Lower leg skin (tissue), 4 donors: ENCODE measurements around the gene LGALS7. TPM values are rescaled to one million over a fixed set of nuclear protein-coding genes. Genes with fewer than 3 reads are reported as not detected.

ENCODE experiments used
- DNase-seq, 2 donors: peaks; one replicate each; pipeline ENCODE4 v3.0.0-alpha.2; 2019; ENCODE audit warnings: low spot score in 2 of 2
- H3K4me3 ChIP-seq: fragments of 200-600 bp; sonication (generic); 2 replicates; pipeline ENCODE4 v1.5.1; 2017; ENCODE audit warnings: mild to moderate bottlenecking, low read depth; ENCODE audit not compliant: poor library complexity, severe bottlenecking
- POLR2A ChIP-seq, 2 donors: fragments of 450-650 bp; IDR thresholded peaks; one replicate each; pipeline ENCODE4 v1.6.1; 2016 to 2017; ENCODE audit warnings: antibody characterized with exemption in 2 of 2, mild to moderate bottlenecking in 1 of 2, moderate library complexity in 1 of 2
- WGBS, 2 donors: methylation state at CpG; one replicate each; pipeline ENCODE4 v1.1.5; 2018; 5-methylcytosine and 5-hydroxymethylcytosine counted together
- intact Hi-C: fragments of 100-400 bp; cut with DNase I; formaldehyde crosslinking; loops from one replicate; pipeline ENCODE4 v1.15.0; 2023; ENCODE audit warnings: low total_unique reads
- total RNA-seq, 4 donors: library from RNA; depleted of rRNA; stranded (reverse); fragments of >200 nt; gene quantifications; one replicate each; pipeline ENCODE4 v1.1.0, GENCODE V29; 2016
- TF ChIP-seq, protein P1 (sequence below), 3 donors: fragments of 450-650 bp; IDR thresholded peaks; one replicate each; pipeline ENCODE4 v1.5.1; 2016; ENCODE audit warnings: antibody characterized with exemption in 3 of 3, mild to moderate bottlenecking in 3 of 3, moderate library complexity in 2 of 3

Gene LGALS7
- total RNA-seq, 4 donors from 2014 or later = 36.0 to 1,062 (median 348) TPM

DNA sequence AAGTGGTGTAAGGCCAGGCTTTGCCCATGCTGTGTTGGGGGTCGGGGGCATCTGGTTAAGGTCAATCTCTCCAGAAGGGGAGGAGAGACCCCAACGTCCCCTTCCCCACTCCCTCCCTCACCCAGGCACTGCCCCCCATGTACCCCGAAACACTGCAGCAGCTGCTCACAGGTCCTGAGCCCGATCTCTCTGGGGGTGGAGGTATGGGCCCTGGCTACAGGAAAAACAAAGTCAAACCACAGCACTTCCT lies 39.2 kb downstream of the LGALS7 start:
- peak in 1 of 2 donors; percentile 14 for DNase-seq
- intact Hi-C loops = no loop called here
- TF ChIP-seq, protein P1, sequence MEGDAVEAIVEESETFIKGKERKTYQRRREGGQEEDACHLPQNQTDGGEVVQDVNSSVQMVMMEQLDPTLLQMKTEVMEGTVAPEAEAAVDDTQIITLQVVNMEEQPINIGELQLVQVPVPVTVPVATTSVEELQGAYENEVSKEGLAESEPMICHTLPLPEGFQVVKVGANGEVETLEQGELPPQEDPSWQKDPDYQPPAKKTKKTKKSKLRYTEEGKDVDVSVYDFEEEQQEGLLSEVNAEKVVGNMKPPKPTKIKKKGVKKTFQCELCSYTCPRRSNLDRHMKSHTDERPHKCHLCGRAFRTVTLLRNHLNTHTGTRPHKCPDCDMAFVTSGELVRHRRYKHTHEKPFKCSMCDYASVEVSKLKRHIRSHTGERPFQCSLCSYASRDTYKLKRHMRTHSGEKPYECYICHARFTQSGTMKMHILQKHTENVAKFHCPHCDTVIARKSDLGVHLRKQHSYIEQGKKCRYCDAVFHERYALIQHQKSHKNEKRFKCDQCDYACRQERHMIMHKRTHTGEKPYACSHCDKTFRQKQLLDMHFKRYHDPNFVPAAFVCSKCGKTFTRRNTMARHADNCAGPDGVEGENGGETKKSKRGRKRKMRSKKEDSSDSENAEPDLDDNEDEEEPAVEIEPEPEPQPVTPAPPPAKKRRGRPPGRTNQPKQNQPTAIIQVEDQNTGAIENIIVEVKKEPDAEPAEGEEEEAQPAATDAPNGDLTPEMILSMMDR (IDR thresholded peaks at IDR 0.05) = no peak
- no peak for TF ChIP-seq POLR2A (IDR thresholded peaks at IDR 0.05)
- WGBS, 2 donors = 54 to 76% methylated on average over 2 to 4 of the region's 4 CpGs
- H3K4me3 ChIP-seq = no peak overlapping the region

DNA sequence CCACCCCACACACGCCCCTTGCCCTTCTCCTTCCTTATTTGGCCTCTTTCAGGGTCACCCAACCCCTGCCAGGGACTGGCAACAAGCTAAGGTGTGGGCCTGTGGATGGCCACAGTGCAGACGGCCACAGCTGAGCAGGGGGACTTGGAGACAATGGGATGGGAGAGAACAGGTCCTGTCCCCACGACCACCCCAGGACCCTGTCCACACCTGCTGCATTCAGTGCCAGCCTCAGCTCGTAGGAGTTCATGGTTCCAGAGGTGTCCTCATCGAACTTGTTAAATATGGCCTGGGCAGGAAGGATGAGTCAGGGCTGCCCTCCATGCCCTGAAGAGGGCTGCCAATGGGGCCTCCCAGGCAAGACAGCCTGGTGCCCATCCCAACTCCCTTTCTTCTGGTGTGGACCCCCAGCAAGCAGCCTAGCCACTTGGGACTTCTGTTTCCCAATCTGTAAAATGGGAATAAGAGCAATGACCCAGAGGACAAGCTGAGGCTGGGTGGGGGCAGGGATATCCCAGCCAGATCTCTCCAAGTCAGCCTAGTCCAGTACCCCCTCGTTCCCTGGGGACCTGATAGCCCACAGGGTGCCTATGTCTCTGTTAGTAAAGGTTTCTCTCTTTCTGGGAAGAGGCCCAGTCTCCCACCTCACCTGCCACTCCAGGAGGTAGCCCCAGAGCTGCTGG lies 39.7 kb downstream of the LGALS7 start:
- peak; percentile 17 to 85 for DNase-seq
- TF ChIP-seq POLR2A (IDR thresholded peaks at IDR 0.05) = no peak
- TF ChIP-seq, protein P1 (IDR thresholded peaks at IDR 0.05) = no peak
- no peak overlapping the region for H3K4me3 ChIP-seq
- WGBS, 2 donors = 63 to 74% methylated on average over 6 of the region's 6 CpGs
- intact Hi-C loops = no loop called here

DNA sequence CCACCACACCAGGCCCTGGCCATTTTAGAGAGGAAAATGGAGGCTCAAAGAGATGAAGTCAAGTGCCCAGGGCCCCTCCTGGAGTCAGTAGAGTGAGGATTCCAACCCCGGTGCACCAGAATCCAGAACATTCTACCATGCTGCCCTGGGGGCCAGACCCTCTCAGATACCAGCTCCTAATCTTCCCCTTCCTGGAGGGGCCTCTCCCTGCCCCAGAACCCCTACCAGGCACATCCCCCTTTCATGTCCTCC lies 40.1 kb downstream of the LGALS7 start:
- intact Hi-C loops = no loop called here
- WGBS, 2 donors = 90 to 93% methylated on average over 1 of the region's 1 CpG
- TF ChIP-seq, protein P1 (IDR thresholded peaks at IDR 0.05) = no peak
- no peak for TF ChIP-seq POLR2A (IDR thresholded peaks at IDR 0.05)
- no peak for DNase-seq
- H3K4me3 ChIP-seq = no peak overlapping the region

DNA sequence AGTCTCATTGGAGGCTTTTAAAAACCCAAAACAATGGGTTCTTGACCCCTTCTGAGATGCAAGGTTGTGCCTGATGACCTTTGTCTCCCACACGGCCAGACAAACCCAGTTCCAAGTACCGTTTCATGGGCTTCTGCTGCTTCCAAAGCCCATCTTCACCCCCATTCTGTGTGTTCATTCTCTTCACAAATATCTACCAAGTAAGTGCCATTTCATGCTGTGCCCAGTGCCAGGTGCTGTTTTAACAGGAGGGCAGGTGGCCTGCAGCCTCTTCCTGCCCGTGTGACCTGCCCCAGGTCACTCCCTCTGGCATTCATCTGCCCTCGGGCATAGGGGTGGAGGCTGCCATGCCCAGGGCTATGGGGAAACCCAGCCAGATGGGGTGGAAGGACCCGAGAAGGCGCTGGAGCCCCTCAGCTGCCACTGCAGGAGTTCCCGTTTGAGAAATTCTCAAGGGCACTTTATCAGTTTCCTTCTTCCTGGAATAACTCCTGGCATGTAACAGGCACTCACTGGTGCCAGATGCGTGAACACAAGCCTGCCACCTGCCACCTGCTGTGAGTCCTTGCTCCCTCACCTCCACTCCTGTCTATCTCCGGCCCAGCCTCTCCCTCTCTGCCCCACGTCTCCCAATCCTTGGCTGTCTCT lies 41.5 kb downstream of the LGALS7 start:
- no peak overlapping the region for H3K4me3 ChIP-seq
- TF ChIP-seq, protein P1 (IDR thresholded peaks at IDR 0.05) = no peak
- TF ChIP-seq POLR2A (IDR thresholded peaks at IDR 0.05) = no peak
- intact Hi-C loops = no loop called here
- peak in 1 of 2 donors; percentile 17 for DNase-seq
- 42 to 48% methylated on average over 10 of the region's 10 CpGs for WGBS, 2 donors

DNA sequence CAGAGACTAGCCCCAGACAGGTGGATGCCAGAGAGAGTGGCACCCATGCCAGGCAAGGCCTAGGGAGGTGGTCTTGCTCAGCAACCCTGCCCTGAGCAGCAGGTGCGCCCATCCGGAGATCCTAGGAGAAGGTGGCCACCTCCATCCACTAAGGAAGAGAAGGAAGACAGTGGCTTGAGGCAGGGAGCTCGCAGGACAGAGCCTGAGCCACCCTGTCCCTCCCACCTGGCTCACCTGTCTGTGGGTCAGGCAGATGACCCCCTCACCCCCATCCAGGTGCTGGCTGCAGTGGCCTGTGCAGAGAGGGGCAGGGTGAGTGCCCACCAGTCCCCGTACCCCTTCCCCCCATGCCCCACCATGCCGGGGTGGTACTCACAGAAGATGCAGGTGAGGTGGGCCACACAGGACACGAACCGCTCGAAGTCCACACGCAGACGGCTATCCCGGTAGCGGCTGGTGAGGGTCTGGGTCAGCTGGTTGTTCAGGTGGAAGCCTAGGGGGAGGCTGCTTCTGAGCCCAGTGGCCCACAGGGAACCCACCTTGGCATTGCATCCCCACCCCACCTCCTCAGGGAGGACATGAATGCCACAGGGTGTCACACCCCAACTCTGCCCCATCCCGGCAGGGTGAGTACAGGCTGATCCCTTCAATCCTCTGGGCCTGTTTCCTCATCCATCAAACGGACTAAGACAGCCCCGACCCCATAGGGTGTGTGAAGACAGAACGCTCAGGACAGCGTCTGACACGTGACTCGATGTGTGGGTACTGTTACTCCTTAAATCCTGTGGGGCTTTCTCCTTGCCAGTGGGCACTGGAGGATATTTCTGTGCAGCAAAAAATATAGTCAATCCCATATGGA lies 42.4 kb downstream of the LGALS7 start:
- 81 to 84% methylated on average over 12 to 17 of the region's 19 CpGs for WGBS, 2 donors
- peak; percentile 15 to 85 for DNase-seq
- H3K4me3 ChIP-seq = no peak overlapping the region
- TF ChIP-seq, protein P1 (IDR thresholded peaks at IDR 0.05) = no peak
- no peak for TF ChIP-seq POLR2A (IDR thresholded peaks at IDR 0.05)
- intact Hi-C loops = no loop called here
